Astrocyte of the spinal cord (primary cell): ENCODE data around the gene FMO1.
A peak's percentile ranks its signal among the peaks of the same experiment; 100 is the strongest.

Experiments used
- DNase-seq: peaks from one replicate; pipeline ENCODE4 v3.0.0; 2011; ENCODE audit warnings: low read depth, low spot score
- H3K4me3 ChIP-seq: 2 replicates; pipeline ENCODE4 v1.5.1; 2011; ENCODE audit warnings: low read depth, mild to moderate bottlenecking, low read length, moderate library complexity
- in situ Hi-C: cut with HindIII; loops from 2 replicates; pipeline ENCODE4 v1.10.0; 2017; ENCODE audit warnings: low sequenced_read_pairs
- TF ChIP-seq, protein P1 (sequence below): IDR thresholded peaks from 2 replicates; pipeline ENCODE4 v1.5.1; 2012; ENCODE audit warnings: low read depth, mild to moderate bottlenecking, low read length, inconsistent platforms

The FMO1 gene

DNA sequence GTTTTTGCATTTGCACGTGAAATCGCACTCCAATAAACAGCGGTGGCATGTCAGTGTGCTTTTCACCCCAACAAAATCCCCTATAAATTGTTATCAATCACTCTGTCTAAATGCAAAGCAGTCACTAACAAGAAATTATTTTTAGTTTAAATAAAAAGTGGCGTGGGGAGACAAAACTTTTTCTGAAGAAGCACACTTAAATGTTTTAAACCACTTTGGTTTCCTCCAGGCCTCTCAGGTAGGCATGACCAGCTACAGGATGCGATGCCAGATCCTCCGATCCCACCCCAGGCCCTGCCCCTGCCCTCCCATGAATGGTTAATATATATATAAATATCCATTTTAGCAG lies 3.6 kb downstream of the FMO1 start:
- in situ Hi-C loops = no loop called here
- no peak for DNase-seq
- peak overlapping the region; percentile 69 for H3K4me3 ChIP-seq
- TF ChIP-seq, protein P1, sequence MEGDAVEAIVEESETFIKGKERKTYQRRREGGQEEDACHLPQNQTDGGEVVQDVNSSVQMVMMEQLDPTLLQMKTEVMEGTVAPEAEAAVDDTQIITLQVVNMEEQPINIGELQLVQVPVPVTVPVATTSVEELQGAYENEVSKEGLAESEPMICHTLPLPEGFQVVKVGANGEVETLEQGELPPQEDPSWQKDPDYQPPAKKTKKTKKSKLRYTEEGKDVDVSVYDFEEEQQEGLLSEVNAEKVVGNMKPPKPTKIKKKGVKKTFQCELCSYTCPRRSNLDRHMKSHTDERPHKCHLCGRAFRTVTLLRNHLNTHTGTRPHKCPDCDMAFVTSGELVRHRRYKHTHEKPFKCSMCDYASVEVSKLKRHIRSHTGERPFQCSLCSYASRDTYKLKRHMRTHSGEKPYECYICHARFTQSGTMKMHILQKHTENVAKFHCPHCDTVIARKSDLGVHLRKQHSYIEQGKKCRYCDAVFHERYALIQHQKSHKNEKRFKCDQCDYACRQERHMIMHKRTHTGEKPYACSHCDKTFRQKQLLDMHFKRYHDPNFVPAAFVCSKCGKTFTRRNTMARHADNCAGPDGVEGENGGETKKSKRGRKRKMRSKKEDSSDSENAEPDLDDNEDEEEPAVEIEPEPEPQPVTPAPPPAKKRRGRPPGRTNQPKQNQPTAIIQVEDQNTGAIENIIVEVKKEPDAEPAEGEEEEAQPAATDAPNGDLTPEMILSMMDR = no peak

DNA sequence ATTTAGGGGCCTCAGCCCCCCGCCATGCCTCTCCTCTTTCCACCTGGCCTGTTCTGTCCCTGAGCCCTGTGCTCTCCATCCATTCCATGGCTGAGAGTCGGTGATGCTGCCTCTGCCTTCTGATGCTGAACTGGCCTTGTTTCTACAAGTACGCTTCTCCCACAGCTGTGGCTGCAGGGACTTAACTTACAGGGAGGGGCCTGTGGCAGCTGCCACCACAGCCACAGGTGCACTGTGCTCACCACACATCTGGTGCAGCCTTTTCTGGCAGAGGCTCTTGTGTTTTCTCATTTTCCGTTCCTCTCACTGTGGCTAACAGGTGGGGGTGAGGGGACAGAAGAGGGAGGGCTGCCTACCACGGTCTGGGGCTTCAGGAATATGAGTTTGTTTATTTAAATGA lies 4.2 kb downstream of the FMO1 start:
- DNase-seq = no peak
- TF ChIP-seq, protein P1 = no peak
- in situ Hi-C loops = no loop called here
- H3K4me3 ChIP-seq = no peak overlapping the region

DNA sequence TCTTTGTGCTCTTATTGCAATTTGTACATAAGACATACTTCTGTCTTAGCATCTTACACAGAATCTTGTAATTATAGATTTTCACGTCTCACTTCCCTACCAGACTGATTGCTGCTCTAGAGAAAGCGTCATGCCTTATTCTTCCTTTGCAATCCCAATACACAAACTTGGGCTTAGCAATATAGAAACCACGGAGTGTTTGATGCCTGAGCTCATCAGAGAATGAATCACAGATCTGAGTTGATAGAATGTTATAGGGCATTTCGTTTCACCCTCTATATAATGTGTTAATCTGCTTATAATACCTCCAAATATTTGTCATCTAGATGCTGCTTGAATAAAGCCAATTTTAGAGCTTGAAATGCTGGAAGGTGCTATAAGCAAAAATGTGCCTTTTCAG lies 6.6 kb downstream of the FMO1 start:
- DNase-seq = peak; percentile 46
- TF ChIP-seq, protein P1 = no peak
- H3K4me3 ChIP-seq = no peak overlapping the region
- in situ Hi-C loops = no loop called here

DNA sequence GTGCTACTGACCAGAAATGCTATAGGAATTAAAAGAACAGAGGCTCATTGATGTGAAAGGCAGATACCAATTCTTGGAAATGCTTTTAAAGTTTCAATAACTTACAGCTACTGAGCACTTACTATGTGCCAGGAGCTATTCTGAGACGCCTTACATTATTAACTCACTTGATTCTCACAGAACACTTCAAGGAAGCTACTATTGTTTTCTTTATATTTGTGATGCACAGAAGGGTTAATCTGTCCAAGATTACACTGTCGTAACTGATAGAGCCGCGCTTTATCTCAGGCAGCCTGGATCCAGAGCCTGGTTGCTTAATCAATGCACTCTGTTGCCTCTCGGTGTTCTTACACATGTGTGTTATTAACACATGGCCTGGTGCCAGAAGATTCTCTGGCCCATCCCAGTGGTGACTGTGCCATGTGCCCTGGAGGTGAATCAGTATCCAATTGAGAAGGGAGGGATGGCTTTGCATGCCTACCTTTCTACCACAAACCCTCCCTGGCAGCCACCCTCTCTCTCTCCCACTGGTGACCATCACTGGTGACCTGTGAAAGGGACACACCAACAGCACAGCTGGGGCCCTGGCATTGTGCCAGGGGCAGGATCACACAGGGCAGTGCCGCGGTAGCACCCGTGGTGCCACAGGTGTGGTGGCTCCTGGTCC lies 8.8 kb downstream of the FMO1 start:
- TF ChIP-seq, protein P1 = no peak
- in situ Hi-C loops = no loop called here
- H3K4me3 ChIP-seq = no peak overlapping the region
- DNase-seq = no peak

DNA sequence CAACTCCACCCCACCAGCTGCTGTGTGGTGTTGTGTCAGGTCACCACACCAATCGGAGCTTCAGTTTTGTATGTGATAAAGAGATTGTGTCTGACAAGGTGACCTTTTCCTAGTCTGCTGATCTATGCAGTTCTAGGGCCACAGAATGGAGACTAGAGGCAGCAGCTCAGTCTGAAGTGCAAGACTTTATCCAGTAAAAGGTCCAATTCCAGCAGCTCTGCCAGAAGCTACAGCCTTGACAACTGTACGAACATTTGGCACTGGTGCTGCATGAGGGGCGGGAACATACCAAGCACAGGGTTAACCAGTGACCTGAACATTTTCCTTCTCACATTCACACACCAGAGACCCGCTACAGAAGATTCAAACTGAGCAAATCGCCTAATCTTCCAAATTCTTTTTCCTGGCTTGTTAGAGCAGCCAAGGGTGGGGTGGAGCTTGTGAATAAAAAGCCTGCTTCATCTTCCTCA lies 9.3 kb downstream of the FMO1 start:
- in situ Hi-C loops = no loop called here
- no peak for DNase-seq
- H3K4me3 ChIP-seq = no peak overlapping the region
- TF ChIP-seq, protein P1 = no peak

DNA sequence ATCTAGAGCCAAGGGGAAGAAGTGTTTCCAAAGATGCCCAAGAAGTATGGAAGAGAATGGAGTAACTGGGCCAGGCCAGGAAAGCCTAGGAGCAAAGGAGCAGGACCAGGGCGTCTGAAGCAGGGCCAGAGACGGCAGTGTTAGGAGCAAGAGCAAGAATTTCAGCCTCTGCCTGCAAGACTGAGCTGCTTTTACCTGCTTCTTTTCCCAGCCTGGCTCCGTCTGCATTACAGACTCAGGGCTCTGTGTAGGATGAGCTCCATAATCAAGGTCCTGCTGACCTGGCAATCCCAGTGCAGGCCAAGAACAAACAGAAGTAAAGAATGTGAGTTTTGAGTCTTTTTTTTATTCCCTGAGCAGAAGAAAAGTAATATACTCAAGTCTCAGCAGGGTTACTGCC lies 10.1 kb downstream of the FMO1 start:
- in situ Hi-C loops = no loop called here
- TF ChIP-seq, protein P1 = no peak
- DNase-seq = no peak
- no peak overlapping the region for H3K4me3 ChIP-seq
